ENCODE data around the gene PCAT6. TPM values are rescaled to one million over a fixed set of nuclear protein-coding genes. Genes with fewer than 3 reads are reported as not detected.

PCAT6 gene
- total RNA-seq, 1 experiment from 2014 or later = 0.26 TPM

DNA sequence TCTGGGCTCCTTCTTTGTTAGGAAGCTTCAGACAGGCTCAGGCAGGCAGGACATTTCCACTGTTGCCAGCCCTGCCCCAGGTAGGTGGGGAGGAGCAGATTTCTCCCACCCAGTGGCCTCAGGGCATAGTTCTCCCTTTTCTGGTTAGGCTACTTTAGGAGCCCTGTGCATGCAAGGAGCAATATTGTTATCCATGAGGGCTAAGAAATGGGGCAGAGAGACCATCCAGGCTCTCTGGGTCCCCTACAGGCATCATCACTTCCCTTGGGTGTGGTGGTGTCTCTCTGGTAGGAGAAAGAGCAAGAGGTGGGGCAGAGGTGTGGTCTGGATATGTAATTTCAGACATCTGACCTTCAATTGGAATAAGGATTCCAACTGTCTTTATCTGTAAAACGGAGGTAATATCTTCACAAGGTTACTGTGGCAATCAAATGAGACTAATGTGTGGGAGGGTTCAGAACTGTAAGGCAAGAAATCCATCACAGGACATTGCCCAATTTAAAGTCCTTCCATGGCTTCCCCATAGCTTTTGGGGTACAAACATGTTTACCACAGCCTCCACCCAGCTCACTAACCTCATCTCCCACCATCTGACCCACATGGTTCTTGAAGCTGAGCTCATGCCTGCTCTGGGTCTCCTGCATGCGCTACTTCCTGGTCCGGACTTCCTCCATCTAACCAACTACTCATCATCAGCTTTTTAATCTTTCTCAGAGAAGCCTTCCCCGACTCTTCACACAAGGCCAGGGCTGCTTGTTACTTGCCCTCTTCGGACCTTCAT is 26.1 kb downstream of the PCAT6 start:
- Histone ChIP-seq H3K27ac (ENCODE audit: low read length) (no peak overlapping the region), H3F3A (ENCODE audit: low read length, unreplicated experiment) (no peaks in the 10 kb centered on the region), H3K9me3 (ENCODE audit: low read length) (no peaks in the 10 kb centered on the region), H4K20me1 (ENCODE audit: low read length) (no peaks in the 10 kb centered on the region), H3K79me2 (ENCODE audit: low read length) (no peaks in the 10 kb centered on the region), H3K4me1 (ENCODE audit: insufficient read depth, low read length) (peaks cover 16% of the 10 kb centered on the region; the same call in 1 of the 2 replicates), H2AFZ (ENCODE audit: low read length) (0 out of 2 replicates have a peak overlapping the region, but pooled peaks have one; percentile 1), H3K27me3 (ENCODE audit: low read length) (no peaks in the 10 kb centered on the region), H3K4me3 (ENCODE audit: low read length) (no peak overlapping the region), H3K9ac (ENCODE audit: low read length) (no peak overlapping the region), H3K9me2 (replicated peaks; ENCODE audit: low read length) (no peaks in the 10 kb centered on the region), H3K4me2 (ENCODE audit: low read length) (peak overlapping the region; percentile 24), H3K36me3 (ENCODE audit: low read depth, low read length) (no peaks in the 10 kb centered on the region)
- no peak for TF ChIP-seq EZH2phosphoT487 (IDR thresholded peaks at IDR 0.05; ENCODE audit: borderline replicate concordance, low read length)
- TF ChIP-seq, protein P1, sequence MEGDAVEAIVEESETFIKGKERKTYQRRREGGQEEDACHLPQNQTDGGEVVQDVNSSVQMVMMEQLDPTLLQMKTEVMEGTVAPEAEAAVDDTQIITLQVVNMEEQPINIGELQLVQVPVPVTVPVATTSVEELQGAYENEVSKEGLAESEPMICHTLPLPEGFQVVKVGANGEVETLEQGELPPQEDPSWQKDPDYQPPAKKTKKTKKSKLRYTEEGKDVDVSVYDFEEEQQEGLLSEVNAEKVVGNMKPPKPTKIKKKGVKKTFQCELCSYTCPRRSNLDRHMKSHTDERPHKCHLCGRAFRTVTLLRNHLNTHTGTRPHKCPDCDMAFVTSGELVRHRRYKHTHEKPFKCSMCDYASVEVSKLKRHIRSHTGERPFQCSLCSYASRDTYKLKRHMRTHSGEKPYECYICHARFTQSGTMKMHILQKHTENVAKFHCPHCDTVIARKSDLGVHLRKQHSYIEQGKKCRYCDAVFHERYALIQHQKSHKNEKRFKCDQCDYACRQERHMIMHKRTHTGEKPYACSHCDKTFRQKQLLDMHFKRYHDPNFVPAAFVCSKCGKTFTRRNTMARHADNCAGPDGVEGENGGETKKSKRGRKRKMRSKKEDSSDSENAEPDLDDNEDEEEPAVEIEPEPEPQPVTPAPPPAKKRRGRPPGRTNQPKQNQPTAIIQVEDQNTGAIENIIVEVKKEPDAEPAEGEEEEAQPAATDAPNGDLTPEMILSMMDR (conservative IDR thresholded peaks at IDR 0.05; ENCODE audit: low read depth, low read length) = no peak
- TF ChIP-seq EZH2 (IDR thresholded peaks at IDR 0.05; ENCODE audit: low read length, unreplicated experiment) = no peak
- ChIA-PET POLR2A (ENCODE audit: unreplicated experiment) (no interaction called here), CTCF (no interaction called here)
- ATAC-seq = peak; percentile 35
- intact Hi-C loops (cut with micrococcal nuclease) = no loop called here
- DNase-seq = peak; percentile 53
- BruUV-seq (replicated peaks) = no TSS peak

DNA sequence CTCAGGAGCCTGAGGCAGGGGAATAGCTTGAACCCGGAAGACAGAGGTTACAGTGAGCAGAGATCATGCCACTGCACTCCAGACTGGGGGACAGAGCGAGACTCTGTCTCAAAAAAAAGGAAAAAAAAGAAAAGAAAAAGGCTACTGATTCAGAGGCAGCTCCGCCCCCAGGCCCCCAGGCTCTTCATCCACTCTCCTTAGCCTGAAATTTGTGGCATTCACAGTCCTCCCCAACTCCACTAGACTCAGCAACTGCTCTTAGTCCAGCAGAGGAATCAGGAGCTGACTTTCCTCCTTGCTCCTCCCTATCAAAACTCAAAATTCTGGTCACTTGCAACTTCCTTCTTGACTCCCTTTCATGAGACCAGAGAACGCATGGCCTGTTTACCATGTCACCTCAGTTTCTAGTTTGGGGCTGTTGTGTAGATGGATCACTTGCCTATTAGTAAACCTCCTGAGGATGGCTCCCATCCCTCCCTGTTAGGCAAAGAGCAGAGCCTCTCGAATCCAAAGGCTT is 27.1 kb downstream of the PCAT6 start:
- H3K27me3 ChIP-seq (ENCODE audit: low read length) = no peaks in the 10 kb centered on the region
- no peak overlapping the region for H3K9ac ChIP-seq (ENCODE audit: low read length)
- intact Hi-C loops (cut with micrococcal nuclease) = no loop called here
- no peaks in the 10 kb centered on the region for H3K36me3 ChIP-seq (ENCODE audit: low read depth, low read length)
- H3K79me2 ChIP-seq (ENCODE audit: low read length) = no peaks in the 10 kb centered on the region
- ChIA-PET CTCF (no interaction called here), POLR2A (ENCODE audit: unreplicated experiment) (no interaction called here)
- no peak overlapping the region for H3K4me2 ChIP-seq (ENCODE audit: low read length)
- H3K9me2 ChIP-seq (replicated peaks; ENCODE audit: low read length) = no peaks in the 10 kb centered on the region
- no peak for DNase-seq
- H3K9me3 ChIP-seq (ENCODE audit: low read length) = no peaks in the 10 kb centered on the region
- no TSS peak for BruUV-seq (replicated peaks)
- no peak overlapping the region for H2AFZ ChIP-seq (ENCODE audit: low read length)
- H3K4me3 ChIP-seq (ENCODE audit: low read length) = no peak overlapping the region
- no peak overlapping the region for H3K27ac ChIP-seq (ENCODE audit: low read length)
- H3F3A ChIP-seq (ENCODE audit: low read length, unreplicated experiment) = no peaks in the 10 kb centered on the region
- H4K20me1 ChIP-seq (ENCODE audit: low read length) = no peaks in the 10 kb centered on the region
- ATAC-seq = no peak
- H3K4me1 ChIP-seq (ENCODE audit: insufficient read depth, low read length) = peaks cover 16% of the 10 kb centered on the region; the same call in 1 of the 2 replicates
- TF ChIP-seq EZH2phosphoT487 (IDR thresholded peaks at IDR 0.05; ENCODE audit: borderline replicate concordance, low read length) (no peak), EZH2 (IDR thresholded peaks at IDR 0.05; ENCODE audit: low read length, unreplicated experiment) (no peak)
- TF ChIP-seq, protein P1 (conservative IDR thresholded peaks at IDR 0.05; ENCODE audit: low read depth, low read length) = no peak

DNA sequence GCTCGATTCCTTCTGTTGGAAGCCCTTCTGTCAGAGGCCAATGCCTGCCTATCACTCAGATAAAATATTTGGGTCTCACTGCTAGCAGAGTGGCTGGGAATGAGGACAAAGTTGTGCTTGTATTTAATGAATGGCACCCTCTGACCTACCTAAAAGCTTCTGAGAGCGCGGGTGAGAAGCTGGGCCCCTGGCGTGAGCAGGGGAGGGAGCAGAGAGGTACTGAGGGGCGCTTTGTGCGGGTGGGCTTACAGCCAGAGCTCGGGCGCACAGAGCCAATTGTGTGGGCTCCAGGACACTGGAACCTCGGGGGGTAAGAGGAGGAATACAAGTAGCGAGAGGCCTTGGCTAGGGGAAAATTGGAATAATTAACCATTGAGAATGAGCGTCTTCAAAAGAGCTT is 32.3 kb downstream of the PCAT6 start:
- DNase-seq (no peak), ATAC-seq (no peak)
- Histone ChIP-seq H3K36me3 (ENCODE audit: low read depth, low read length) (no peaks in the 10 kb centered on the region), H3K4me1 (ENCODE audit: insufficient read depth, low read length) (no peaks in the 10 kb centered on the region), H2AFZ (ENCODE audit: low read length) (no peak overlapping the region), H3K9me2 (replicated peaks; ENCODE audit: low read length) (no peaks in the 10 kb centered on the region), H3K79me2 (ENCODE audit: low read length) (no peaks in the 10 kb centered on the region), H3K4me2 (ENCODE audit: low read length) (no peak overlapping the region), H3K4me3 (ENCODE audit: low read length) (no peak overlapping the region), H3K27ac (ENCODE audit: low read length) (no peak overlapping the region), H4K20me1 (ENCODE audit: low read length) (no peaks in the 10 kb centered on the region), H3K9ac (ENCODE audit: low read length) (no peak overlapping the region), H3F3A (ENCODE audit: low read length, unreplicated experiment) (no peaks in the 10 kb centered on the region), H3K27me3 (ENCODE audit: low read length) (no peaks in the 10 kb centered on the region), H3K9me3 (ENCODE audit: low read length) (no peaks in the 10 kb centered on the region)
- BruUV-seq (replicated peaks) = no TSS peak
- TF ChIP-seq, protein P1 (conservative IDR thresholded peaks at IDR 0.05; ENCODE audit: low read depth, low read length) = no peak
- TF ChIP-seq EZH2phosphoT487 (IDR thresholded peaks at IDR 0.05; ENCODE audit: borderline replicate concordance, low read length) (no peak), EZH2 (IDR thresholded peaks at IDR 0.05; ENCODE audit: low read length, unreplicated experiment) (no peak)
- intact Hi-C loops (cut with micrococcal nuclease) = no loop called here
- ChIA-PET POLR2A (ENCODE audit: unreplicated experiment) (no interaction called here), CTCF (no interaction called here)

Data from PC-3 (cell line).